GM12878 (cell line): ENCODE data around the gene SMAD5. TPM values are rescaled to one million over a fixed set of nuclear protein-coding genes. Genes with fewer than 3 reads are reported as not detected.

Experiments used
- ATAC-seq: fragments of 200-7000 bp; cut with Tn5 transposase; 3 replicates; pipeline ENCODE4 v1.9.1; 2020; ENCODE audit warnings: mild to moderate bottlenecking, moderate library complexity
- BruUV-seq: library from RNA; stranded (reverse); fragments of 400-500 nt; replicated peaks from 2 replicates; lab custom pipeline; 2021; lab: Mats Ljungman, UMichigan
- CTCF ChIA-PET: fragments of 300-600 bp; sonication (Branson Sonifier 250); formaldehyde crosslinking; extraction: SDS; loops from one replicate; lab custom pipeline; 2021; ENCODE audit warnings: inconsistent platforms; lab: Yijun Ruan, JAX
- POLR2A ChIA-PET: fragments of 350-600 bp; formaldehyde crosslinking; extraction: SDS; loops from one replicate; lab custom pipeline; 2021; ENCODE audit warnings: inconsistent platforms; lab: Charles Lee
- RAD21 ChIA-PET: fragments of 300-600 bp; sonication (Branson Sonifier 250); formaldehyde crosslinking; loops from one replicate; lab custom pipeline; 2023; ENCODE audit warnings: antibody characterized with exemption; ENCODE audit not compliant: unreplicated experiment; lab: Charles Lee
- SMC1A ChIA-PET: fragments of 300-600 bp; sonication (Branson Sonifier 250); formaldehyde crosslinking; loops from one replicate; lab custom pipeline; 2023; ENCODE audit not compliant: unreplicated experiment, uncharacterized antibody; lab: Charles Lee
- DNase-seq: peaks from one replicate; pipeline ENCODE4 v3.0.0-alpha.2; 2011; ENCODE audit warnings: low read depth, low spot score
- FAIRE-seq: peaks from 3 replicates; lab custom pipeline; 2011; peaks lifted over from hg19 to GRCh38; lab: Jason Lieb, UNC
- H2AFZ ChIP-seq: 2 replicates; pipeline ENCODE4 v1.6.0; 2011; ENCODE audit warnings: low read depth, low read length, control low read depth; ENCODE audit not compliant: control insufficient read depth
- H3K27ac ChIP-seq: 2 replicates; pipeline ENCODE4 v1.5.1; 2011; ENCODE audit warnings: control low read depth; ENCODE audit not compliant: control insufficient read depth, insufficient read depth
- H3K27me3 ChIP-seq, 2 experiments: replicated peaks in 1 of 2; 2 replicates each; pipeline versions ENCODE4 v1.6.0 to v1.6.1; 2011; ENCODE audit warnings: low read length in 1 of 2; ENCODE audit not compliant: control insufficient read depth in 2 of 2, insufficient read depth in 2 of 2
- H3K36me3 ChIP-seq, 2 experiments: 2 replicates each; pipeline ENCODE4 v1.5.1; 2011; ENCODE audit warnings: low read length in 1 of 2; ENCODE audit not compliant: control insufficient read depth in 2 of 2, insufficient read depth in 2 of 2
- H3K4me1 ChIP-seq: 2 replicates; pipeline ENCODE4 v1.6.1; 2011; ENCODE audit warnings: mild to moderate bottlenecking, low read length, moderate library complexity, mixed read lengths; ENCODE audit not compliant: control insufficient read depth, insufficient read depth
- H3K4me2 ChIP-seq: 2 replicates; pipeline ENCODE4 v1.6.0; 2011; ENCODE audit warnings: control low read depth; ENCODE audit not compliant: control insufficient read depth, insufficient read depth
- H3K4me3 ChIP-seq: fragments of 200-600 bp; sonication (generic); 2 replicates; pipeline ENCODE4 v1.5.1; 2016
- H3K79me2 ChIP-seq: 2 replicates; pipeline ENCODE4 v1.6.0; 2011; ENCODE audit warnings: low read length; ENCODE audit not compliant: control insufficient read depth, insufficient read depth
- H3K9ac ChIP-seq: 2 replicates; pipeline ENCODE4 v1.8.0; 2011; ENCODE audit warnings: low read length, control low read depth, mixed read lengths; ENCODE audit not compliant: control insufficient read depth, insufficient read depth
- H3K9me3 ChIP-seq: replicated peaks from 3 replicates; pipeline ENCODE4 v1.5.1; 2011; ENCODE audit warnings: mild to moderate bottlenecking, low read length; ENCODE audit not compliant: control insufficient read depth, insufficient read depth
- H4K20me1 ChIP-seq: 2 replicates; pipeline ENCODE4 v1.6.0; 2011; ENCODE audit not compliant: control insufficient read depth, insufficient read depth
- CHD4 ChIP-seq: fragments of 200-600 bp; sonication (generic); IDR thresholded peaks from 2 replicates; pipeline ENCODE4 v1.6.1; 2016; ENCODE audit warnings: mild to moderate bottlenecking
- CREB1 ChIP-seq: IDR thresholded peaks from 2 replicates; pipeline ENCODE4 v1.6.1; 2012; ENCODE audit warnings: low read depth, mild to moderate bottlenecking, inconsistent platforms
- DPF2 ChIP-seq: fragments of 450-650 bp; IDR thresholded peaks from 2 replicates; pipeline ENCODE4 v1.6.1; 2017; ENCODE audit warnings: mild to moderate bottlenecking
- EP300 ChIP-seq, 2 experiments: fragments of 150-350 bp in 1 of 2; IDR thresholded peaks; 2 replicates each; pipeline ENCODE4 v1.6.1; 2011 to 2012; ENCODE audit warnings: low read depth in 2 of 2, low read length in 2 of 2, borderline replicate concordance in 1 of 2, improper control_type of control experiment in 1 of 2, inconsistent platforms in 1 of 2; ENCODE audit not compliant: control insufficient read depth in 1 of 2
- NFYB ChIP-seq: IDR thresholded peaks from 2 replicates; pipeline ENCODE4 v1.6.1; 2011; ENCODE audit warnings: low read depth, mild to moderate bottlenecking, low read length, improper control_type of control experiment, moderate library complexity; ENCODE audit not compliant: insufficient read depth
- NR2C1 ChIP-seq: fragments of 450-650 bp; IDR thresholded peaks from 2 replicates; pipeline ENCODE4 v1.6.1; 2017; ENCODE audit warnings: antibody characterized with exemption, mild to moderate bottlenecking, moderate library complexity
- RAD21 ChIP-seq: IDR thresholded peaks from 2 replicates; pipeline ENCODE4 v1.6.1; 2011; ENCODE audit warnings: mild to moderate bottlenecking, low read depth, low read length, moderate library complexity; ENCODE audit not compliant: insufficient read depth
- SIX5 ChIP-seq: IDR thresholded peaks from 2 replicates; pipeline ENCODE4 v1.6.1; 2011; ENCODE audit warnings: mild to moderate bottlenecking, low read depth, low read length, moderate library complexity; ENCODE audit not compliant: severe bottlenecking
- TAF1 ChIP-seq: IDR thresholded peaks from 2 replicates; pipeline ENCODE4 v1.6.1; 2011; ENCODE audit warnings: mild to moderate bottlenecking, low read depth, low read length, borderline replicate concordance
- ZZZ3 ChIP-seq: IDR thresholded peaks from 2 replicates; pipeline ENCODE4 v1.6.1; 2011; ENCODE audit warnings: low read depth; ENCODE audit not compliant: control insufficient read depth, insufficient read length
- WGBS: methylation state at CpG from one replicate; pipeline ENCODE4 v1.1.6; 2016; ENCODE audit warnings: low lambda C conversion rate; ENCODE audit not compliant: insufficient replicate concordance, insufficient coverage; ENCODE audit errors: missing lambda C conversion rate; 5-methylcytosine and 5-hydroxymethylcytosine counted together
- in situ Hi-C: fragments of 300-500 bp; cut with MboI; formaldehyde crosslinking; loops from 9 replicates; pipeline ENCODE4 v1.14.3; 2018; ENCODE audit warnings: mixed read lengths
- intact Hi-C: fragments of 100-400 bp; cut with micrococcal nuclease; formaldehyde crosslinking; loops from one replicate; pipeline ENCODE4 v1.14.2; 2022; ENCODE audit not compliant: unreplicated experiment
- polyA plus RNA-seq, 11 experiments: library from polyadenylated mRNA; depleted of rRNA in 4 of 11; unstranded in 6 of 11; stranded (reverse) in 5 of 11; fragments of >200 nt; fragmentation: Nextera tagmentation in 4 of 11; fragmentation: Illumina TruSeq in 1 of 11; extraction: Ambion mirVana in 4 of 11; extraction: Trizol in 1 of 11; gene quantifications; 1 replicate in 1 of 11; 2 replicates in 10 of 11; pipeline versions ENCODE4 v1.2.1 to v1.2.3, GENCODE V29; 2011 to 2016; ENCODE audit warnings: inconsistent platforms in 2 of 11, missing spikeins in 2 of 11, low read depth in 1 of 11
- total RNA-seq, 4 experiments: library from RNA; depleted of rRNA in 3 of 4; stranded (reverse); fragments of >200 nt in 3 of 4; fragmentation: Illumina TruSeq in 1 of 4; extraction: Trizol in 1 of 4; gene quantifications; 2 replicates each; pipeline versions ENCODE4 v1.2.1 to v1.2.3, GENCODE V29; 2013 to 2021

SMAD5 gene
- total and polyA plus RNA-seq, 10 of the 15 experiments (the other 5 are each of a cell fraction or from before 2014, with no cell fraction given): 3.6 to 40.6 (median 11.7) TPM

GRCh38 chr5:136200761-136201160 lies 68.1 kb downstream of the SMAD5 start:
- no peaks in the 10 kb centered on the region for H3K79me2 ChIP-seq
- no peak for TF ChIP-seq DPF2
- no peak for TF ChIP-seq RAD21
- TF ChIP-seq, all 136 proteins: peak for 0
- 0% methylated on average over 3 of the region's 3 CpGs for WGBS
- H3K36me3 ChIP-seq: no peaks in the 10 kb centered on the region
- H3K4me3 ChIP-seq: no peak overlapping the region
- H4K20me1 ChIP-seq: no peaks in the 10 kb centered on the region
- RAD21 ChIA-PET: no interaction called here
- ATAC-seq (no peak), FAIRE-seq (no peak), DNase-seq (no peak)
- intact Hi-C loops: no loop called here
- H2AFZ ChIP-seq: no peak overlapping the region
- no peak overlapping the region for H3K27ac ChIP-seq
- CTCF ChIA-PET: interaction anchor here (1.7 to 1.8 kb wide), 2 partner anchors 11 to 13 kb away, joined by 4 to 6 read pairs; no protein-coding TSS in a partner anchor
- POLR2A ChIA-PET: no interaction called here
- no peaks in the 10 kb centered on the region for H3K4me1 ChIP-seq
- no peak overlapping the region for H3K4me2 ChIP-seq
- BruUV-seq: no TSS peak
- no peak overlapping the region for H3K9ac ChIP-seq
- SMC1A ChIA-PET: no interaction called here
- peaks cover 0 to 2% of the 10 kb centered on the region in 2 experiments; a peak in 2 of 4 replicates for H3K27me3 ChIP-seq
- H3K9me3 ChIP-seq: no peaks in the 10 kb centered on the region
- in situ Hi-C loops: no loop called here

GRCh38 chr5:136201870-136202269 lies 69.2 kb downstream of the SMAD5 start:
- CTCF ChIA-PET: no interaction called here
- Histone ChIP-seq H3K9ac (no peak overlapping the region), H3K79me2 (no peaks in the 10 kb centered on the region), H3K27ac (no peak overlapping the region), H3K4me3 (no peak overlapping the region), H3K27me3 (peaks cover 0 to 2% of the 10 kb centered on the region in 2 experiments; a peak in 2 of 4 replicates), H2AFZ (no peak overlapping the region), H3K9me3 (no peaks in the 10 kb centered on the region), H4K20me1 (no peaks in the 10 kb centered on the region), H3K4me1 (no peaks in the 10 kb centered on the region), H3K4me2 (no peak overlapping the region), H3K36me3 (no peaks in the 10 kb centered on the region)
- SMC1A ChIA-PET: no interaction called here
- TF ChIP-seq NFYB (no peak), TAF1 (no peak), SIX5 (no peak), ZZZ3 (no peak), CHD4 (no peak), EP300 (IDR thresholded peaks at IDR 0.05; ENCODE audit: borderline replicate concordance in 1 of 2, control insufficient read depth in 1 of 2, low read depth in 2 of 2, low read length in 2 of 2) (no peak), NR2C1 (no peak), CREB1 (no peak)
- WGBS: 0% methylated on average over 4 of the region's 4 CpGs
- RAD21 ChIA-PET: no interaction called here
- DNase-seq (no peak), ATAC-seq (no peak), FAIRE-seq (no peak)
- intact Hi-C loops: no loop called here
- POLR2A ChIA-PET: no interaction called here
- no TSS peak for BruUV-seq
- in situ Hi-C loops: no loop called here
